ENCODE data around the gene CFAP410.
"Not testable (repeated sequence)": the region's sequence is repeated elsewhere in the genome, so short reads cannot be mapped to it uniquely, and the experiment has no call there.

The CFAP410 gene

DNA sequence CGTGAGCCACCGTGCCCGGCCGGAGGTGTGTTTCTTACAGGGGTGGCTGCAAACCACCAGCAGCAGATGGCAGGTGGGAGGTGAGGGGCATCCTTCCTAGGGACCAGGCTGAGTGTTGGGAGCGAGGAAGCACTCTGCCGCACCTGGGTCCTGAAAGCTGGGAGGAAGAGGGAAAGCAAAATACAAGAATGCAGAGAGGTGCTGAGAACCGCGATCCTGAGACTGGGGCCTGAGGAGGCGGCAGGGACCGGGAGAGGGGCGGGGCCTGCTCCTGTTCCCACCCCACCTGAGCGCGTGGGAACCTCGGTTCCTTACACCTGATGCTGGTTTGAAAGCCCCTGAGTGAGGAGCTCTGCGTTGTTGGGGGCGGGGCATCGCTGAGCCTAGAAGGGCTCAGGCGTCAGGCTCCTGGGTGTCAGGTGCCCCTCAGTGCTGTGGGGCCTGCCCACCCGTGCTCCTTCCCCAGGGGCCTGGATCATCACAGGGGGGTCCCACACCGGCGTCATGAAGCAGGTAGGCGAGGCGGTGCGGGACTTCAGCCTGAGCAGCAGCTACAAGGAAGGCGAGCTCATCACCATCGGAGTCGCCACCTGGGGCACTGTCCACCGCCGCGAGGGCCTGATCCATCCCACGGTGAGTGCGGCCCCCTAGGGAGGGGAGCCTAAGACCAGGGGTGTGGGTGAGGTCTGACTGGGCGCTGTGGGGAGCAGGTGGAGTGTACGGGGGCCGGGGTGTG lies 29.7 kb upstream of the CFAP410 start:
- DNase-seq, result no peak

GRCh38 chr21:44366586-44367211 lies 27.5 kb upstream of the CFAP410 start:
- DNase-seq, result no peak

- no peak for DNase-seq
Observed at GRCh38 chr21:44365967-44366585, 26.9 kb upstream of the CFAP410 start.

- no peak for DNase-seq
Observed at GRCh38 chr21:44365251-44365966, 26.2 kb upstream of the CFAP410 start.

GRCh38 chr21:44364151-44365053 lies 25.2 kb upstream of the CFAP410 start:
- DNase-seq, result no peak

GRCh38 chr21:44363278-44363677 lies 24.1 kb upstream of the CFAP410 start:
- DNase-seq, result no peak

- not testable (repeated sequence) for DNase-seq
Observed at GRCh38 chr21:44361903-44362302, 22.7 kb upstream of the CFAP410 start.

DNA sequence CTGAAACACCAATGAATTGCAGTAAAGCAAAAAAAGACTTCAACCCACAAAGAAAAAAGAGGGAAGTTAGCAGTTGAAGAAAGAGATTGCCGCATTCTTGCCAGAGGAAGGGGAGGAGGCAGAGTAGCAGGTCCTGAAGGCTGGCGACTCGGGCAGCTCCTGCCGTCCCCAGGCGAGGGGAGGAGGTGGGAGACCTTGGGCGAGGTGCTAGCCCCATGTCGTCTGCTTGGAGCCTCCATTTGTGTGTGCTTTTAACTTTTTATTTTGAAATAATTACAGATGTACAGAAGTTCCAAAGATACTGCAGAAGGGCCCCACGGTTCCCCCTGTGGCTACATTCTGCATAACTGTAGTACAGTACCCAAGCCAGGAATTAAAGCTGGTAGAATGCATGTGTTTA lies 21.0 kb upstream of the CFAP410 start:
- peak; percentile 71 to 72 for DNase-seq

DNA sequence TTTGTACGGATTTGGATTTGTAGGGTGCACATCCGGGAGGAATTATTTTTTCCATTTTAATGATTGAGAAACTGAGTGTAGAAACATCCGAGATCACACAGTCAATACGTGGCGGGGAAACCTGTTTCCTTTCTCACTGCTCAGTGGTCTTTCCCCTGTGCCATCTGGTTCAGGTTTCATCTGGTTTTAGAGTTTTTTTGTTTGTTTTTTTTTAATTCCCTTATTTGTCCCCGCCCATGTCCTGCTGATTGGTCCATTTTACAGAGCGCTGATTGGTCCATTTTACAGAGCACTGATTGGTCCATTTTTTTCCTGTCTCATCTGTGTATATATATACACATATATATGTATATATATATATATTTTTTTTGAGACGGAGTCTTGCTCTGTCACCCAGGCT lies 20.2 kb upstream of the CFAP410 start:
- no peak for DNase-seq

- no peak for DNase-seq
Observed at GRCh38 chr21:44357064-44357837, 18.1 kb upstream of the CFAP410 start.

GRCh38 chr21:44356636-44357035 lies 17.4 kb upstream of the CFAP410 start:
- DNase-seq, result peak; percentile 89 to 96

DNA sequence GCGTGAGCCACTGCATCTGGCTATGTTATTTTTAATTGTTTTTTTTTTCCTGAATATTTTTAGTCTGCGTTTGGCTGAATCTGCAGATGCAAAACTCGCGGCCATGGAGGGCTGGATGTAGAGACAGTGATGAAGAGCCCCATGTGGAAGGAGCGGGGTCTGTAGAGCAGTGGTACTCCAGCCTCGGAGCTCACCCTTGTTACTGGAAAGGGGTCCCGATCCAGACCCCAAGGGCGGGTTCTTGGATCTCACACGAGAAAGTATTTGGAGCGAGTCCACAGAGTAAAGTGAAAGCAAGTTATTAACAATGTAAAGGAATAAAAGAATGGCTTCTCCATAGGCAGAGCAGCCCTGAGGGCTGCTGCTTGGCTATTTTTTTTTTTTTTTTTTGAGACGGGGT lies 17.0 kb upstream of the CFAP410 start:
- no peak for DNase-seq

DNA sequence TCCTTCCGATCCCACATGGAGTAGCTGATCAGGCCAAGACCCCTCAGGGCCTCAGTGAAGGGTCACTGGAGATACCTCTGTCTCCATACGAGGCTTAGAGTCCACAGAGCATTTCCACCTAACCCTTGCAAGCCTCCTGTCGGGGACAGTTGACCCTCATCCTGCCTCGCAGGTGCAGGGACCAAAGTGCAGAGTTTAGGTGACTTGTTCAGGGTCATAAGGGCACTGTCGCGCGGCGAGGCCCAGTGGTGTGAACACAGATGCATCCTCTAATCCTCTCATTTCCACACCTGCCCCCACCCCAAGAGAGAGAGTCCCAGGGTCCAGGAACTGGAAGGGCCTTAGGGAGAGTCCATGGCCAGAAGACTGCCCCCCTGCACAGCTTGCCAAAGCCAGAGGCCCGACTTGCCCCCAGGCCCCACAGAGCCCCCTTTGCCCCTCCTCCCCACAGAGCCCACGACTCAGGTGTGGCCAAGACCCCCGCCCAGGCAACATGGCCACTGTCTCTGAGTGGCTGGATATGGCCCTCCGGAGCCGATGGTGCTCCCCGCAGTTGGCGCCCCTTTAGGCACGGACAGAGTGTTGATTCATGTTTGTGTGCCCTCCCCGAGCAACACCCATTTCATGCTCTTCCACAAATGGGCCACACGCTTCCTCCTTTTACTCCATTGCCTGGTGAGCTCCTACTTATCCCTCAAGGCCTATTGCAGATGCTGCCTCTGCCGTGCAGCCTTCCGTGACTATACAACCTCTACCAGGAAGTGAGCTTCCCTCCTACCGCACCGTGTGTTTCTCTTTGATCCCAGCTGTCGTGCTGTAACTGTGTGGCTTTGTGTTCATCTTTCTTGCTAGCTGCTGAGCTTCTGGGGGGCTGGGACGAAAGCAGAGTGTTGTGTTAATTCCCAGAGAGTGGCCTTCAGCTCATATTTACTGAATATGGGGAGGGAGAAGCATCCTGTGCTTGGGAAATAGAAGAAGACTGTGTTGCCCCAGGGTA lies 15.9 kb upstream of the CFAP410 start:
- peak in 1 of 2 donors; percentile 40 for DNase-seq

GRCh38 chr21:44354001-44354405 lies 14.8 kb upstream of the CFAP410 start:
- DNase-seq, result peak; percentile 82 to 95

DNA sequence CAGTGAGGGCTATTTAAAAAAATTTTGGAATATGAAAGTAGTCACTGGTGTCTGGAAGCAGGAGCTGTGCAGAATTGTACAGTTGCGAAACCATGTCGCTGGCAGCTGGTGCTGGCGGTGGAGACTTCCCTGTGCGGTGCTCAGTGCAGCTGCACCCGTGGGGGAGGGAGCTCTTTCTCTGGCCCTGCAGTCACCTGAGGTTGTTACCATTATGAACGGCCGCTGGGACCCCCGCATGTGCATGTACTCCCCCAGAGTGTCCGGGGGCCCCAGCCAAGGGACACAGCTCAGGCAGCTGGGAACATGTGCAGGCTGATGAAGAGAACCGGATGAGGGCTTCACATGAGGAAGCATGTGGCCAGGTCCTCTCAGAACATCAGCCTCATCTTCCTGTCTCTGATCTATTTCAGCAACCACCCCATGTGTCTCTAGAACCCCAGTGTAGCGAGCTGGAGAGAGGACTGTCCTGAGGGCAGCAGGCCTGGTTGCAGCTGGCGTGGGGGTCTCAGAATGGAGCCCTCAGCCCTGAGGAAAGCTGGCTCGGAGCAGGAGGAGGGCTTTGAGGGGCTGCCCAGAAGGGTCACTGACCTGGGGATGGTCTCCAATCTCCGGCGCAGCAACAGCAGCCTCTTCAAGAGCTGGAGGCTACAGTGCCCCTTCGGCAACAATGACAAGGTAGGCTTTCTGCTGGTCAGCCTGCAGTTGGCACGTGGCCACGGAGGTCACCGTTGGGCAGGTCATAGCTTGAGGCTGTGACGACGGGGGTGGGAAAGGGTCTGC lies 14.2 kb upstream of the CFAP410 start, which contains the start of gene TRPM2:
TRPM2 (plus strand) TSS at position 431 of the 780 bp plus-strand sequence; CDS start at position 511, 80 bp downstream.
- DNase-seq, result peak; percentile 67 to 74

DNA sequence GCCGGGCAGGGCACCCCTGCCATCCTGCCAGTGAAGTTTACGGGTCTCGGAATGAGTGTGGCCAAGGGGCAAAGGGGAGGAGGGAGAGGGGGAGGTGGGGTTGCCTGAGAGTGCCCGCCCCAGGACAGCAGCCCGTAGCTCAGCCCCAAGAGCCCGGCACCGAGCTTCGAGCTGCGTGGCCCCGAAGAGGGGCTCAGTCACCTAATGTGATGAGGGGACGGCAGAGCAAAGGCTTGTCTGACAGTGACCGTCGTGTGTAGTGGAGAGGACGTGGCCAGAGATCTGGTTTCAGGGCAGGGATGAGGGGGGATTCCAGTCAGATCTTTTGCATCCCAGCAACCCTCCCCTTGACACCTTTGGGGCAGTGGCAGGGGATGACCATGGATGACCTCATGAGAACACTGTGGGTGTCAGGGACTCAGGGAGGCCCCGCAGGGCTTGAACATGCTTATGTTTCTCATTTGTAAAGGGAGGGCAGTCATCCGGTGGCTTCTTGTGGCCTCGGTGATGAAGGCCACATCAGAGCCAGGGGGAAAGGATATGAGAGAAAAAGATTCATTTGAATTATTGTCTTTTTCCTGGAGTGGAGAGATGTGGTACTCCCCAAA lies 13.2 kb upstream of the CFAP410 start:
- DNase-seq, result peak; percentile 22 to 81

GRCh38 chr21:44351535-44352252 lies 12.5 kb upstream of the CFAP410 start:
- no peak for DNase-seq

Measured in inflammatory macrophage treated with lipopolysaccharide for 1 hour (primary cell).